HCT116 (cell line): Measurements from ENCODE around the gene SEMA5A. TPM values are rescaled to one million over a fixed set of nuclear protein-coding genes. Genes with fewer than 3 reads are reported as not detected.

Experiments
- ATAC-seq: fragments of 200-7000 bp; cut with Tn5 transposase; 2 replicates; pipeline ENCODE4 v1.9.1; 2020; ENCODE audit warnings: mild to moderate bottlenecking, moderate library complexity
- BruUV-seq: library from RNA; stranded (reverse); fragments of 400-500 nt; replicated peaks from 2 replicates; lab custom pipeline; 2021; lab: Mats Ljungman, UMichigan
- CTCF ChIA-PET: fragments of 300-600 bp; sonication (Branson Sonifier 250); formaldehyde crosslinking; loops from one replicate; lab custom pipeline; 2021; ENCODE audit warnings: antibody characterized with exemption; lab: Charles Lee
- POLR2A ChIA-PET: fragments of 300-600, 350-600 bp; sonication (Branson Sonifier 250); formaldehyde crosslinking; loops from one replicate; lab custom pipeline; 2021; ENCODE audit warnings: antibody characterized with exemption; lab: Charles Lee
- RAD21 ChIA-PET, 2 experiments: fragments of 300-600 bp; sonication (Branson Sonifier 250); formaldehyde crosslinking; loops; one replicate each; lab custom pipeline; 2023; ENCODE audit warnings: low total read pairs in 2 of 2; ENCODE audit not compliant: uncharacterized antibody in 2 of 2, unreplicated experiment in 2 of 2, low non-redundant PET in 1 of 2; lab: Charles Lee
- DNase-seq: peaks from one replicate; pipeline ENCODE4 v3.0.0-alpha.2; 2010; ENCODE audit warnings: low read depth, low spot score
- H2AFZ ChIP-seq: fragments of 200-600 bp; shearing (Covaris generic), sonication (generic); 2 replicates; pipeline ENCODE4 v1.6.1; 2017; ENCODE audit warnings: low read depth, mixed run types, mixed read lengths, antibody characterized with exemption, low read length; ENCODE audit not compliant: poor library complexity, severe bottlenecking
- H3K27ac ChIP-seq: 2 replicates; pipeline ENCODE4 v1.5.1; 2012; ENCODE audit warnings: low read depth, low read length
- H3K27me3 ChIP-seq: fragments of 200-600 bp; sonication (generic); 2 replicates; pipeline ENCODE4 v1.6.1; 2016; ENCODE audit warnings: mixed run types, low read length, mixed read lengths; ENCODE audit not compliant: insufficient read depth
- H3K36me3 ChIP-seq, 2 experiments: fragments of 200-500 bp in 1 of 2; fragments of 200-600 bp in 1 of 2; sonication (Bioruptor generic) in 1 of 2; sonication (generic) in 1 of 2; 2 replicates each; pipeline versions ENCODE4 v1.5.1 to v1.6.1; 2014 to 2016; ENCODE audit warnings: low read length in 2 of 2, inconsistent platforms in 1 of 2, mixed read lengths in 1 of 2, mixed run types in 1 of 2; ENCODE audit not compliant: insufficient read depth in 2 of 2, control insufficient read depth in 1 of 2
- H3K4me1 ChIP-seq, 2 experiments: fragments of 200-600 bp in 1 of 2; sonication (generic) in 1 of 2; 2 replicates each; pipeline versions ENCODE4 v1.5.1 to v1.6.1; 2012 to 2017; ENCODE audit warnings: low read length in 2 of 2, inconsistent platforms in 1 of 2, mild to moderate bottlenecking in 1 of 2, mixed read lengths in 1 of 2, mixed run types in 1 of 2, moderate library complexity in 1 of 2; ENCODE audit not compliant: insufficient read depth in 2 of 2, control insufficient read depth in 1 of 2
- H3K4me2 ChIP-seq: fragments of 200-600 bp; sonication (generic); 2 replicates; pipeline ENCODE4 v1.6.1; 2017; ENCODE audit warnings: mixed run types, low read length, mixed read lengths
- H3K4me3 ChIP-seq, 2 experiments: fragments of 200-600 bp in 1 of 2; sonication (generic) in 1 of 2; replicated peaks in 1 of 2; 2 replicates each; pipeline ENCODE4 v1.5.1; 2011 to 2016; ENCODE audit warnings: low read length in 2 of 2, control low read depth in 1 of 2, low read depth in 1 of 2, mild to moderate bottlenecking in 1 of 2, mixed read lengths in 1 of 2, mixed run types in 1 of 2
- H3K79me2 ChIP-seq: fragments of 200-600 bp; sonication (generic); 2 replicates; pipeline ENCODE4 v1.6.1; 2017; ENCODE audit warnings: mild to moderate bottlenecking, mixed run types, low read length, moderate library complexity, mixed read lengths; ENCODE audit not compliant: insufficient read depth
- H3K9ac ChIP-seq: fragments of 200-600 bp; sonication (generic); 2 replicates; pipeline ENCODE4 v1.6.1; 2016; ENCODE audit warnings: low read length, mixed read lengths
- H3K9me2 ChIP-seq: fragments of 200-600 bp; sonication (generic), shearing (Covaris generic); 2 replicates; pipeline ENCODE4 v1.6.1; 2017; ENCODE audit warnings: mixed run types, mild to moderate bottlenecking, moderate library complexity; ENCODE audit not compliant: insufficient read depth
- H3K9me3 ChIP-seq, 2 experiments: fragments of 200-500 bp in 1 of 2; fragments of 200-600 bp in 1 of 2; sonication (Bioruptor generic) in 1 of 2; sonication (generic) in 1 of 2; 2 replicates each; pipeline ENCODE4 v1.6.1; 2014 to 2017; ENCODE audit warnings: low read length in 2 of 2, mixed read lengths in 2 of 2, inconsistent platforms in 1 of 2, low read depth in 1 of 2, mild to moderate bottlenecking in 1 of 2, mixed run types in 1 of 2, moderate library complexity in 1 of 2; ENCODE audit not compliant: control insufficient read depth in 1 of 2, insufficient read depth in 1 of 2
- H4K20me1 ChIP-seq: fragments of 200-600 bp; sonication (generic), shearing (Covaris generic); 2 replicates; pipeline ENCODE4 v1.6.1; 2017; ENCODE audit warnings: mixed run types, mild to moderate bottlenecking, moderate library complexity; ENCODE audit not compliant: insufficient read depth
- ATF3 ChIP-seq: IDR thresholded peaks from 2 replicates; pipeline ENCODE4 v1.6.1; 2012
- CBX3 ChIP-seq: IDR thresholded peaks from 2 replicates; pipeline ENCODE4 v1.6.1; 2012; ENCODE audit warnings: low read depth
- CEBPB ChIP-seq: IDR thresholded peaks from 2 replicates; pipeline ENCODE4 v1.6.1; 2012; ENCODE audit warnings: low read depth
- EGR1 ChIP-seq: IDR thresholded peaks from 2 replicates; pipeline ENCODE4 v1.6.1; 2012; ENCODE audit warnings: low read depth
- ELF1 ChIP-seq: IDR thresholded peaks from 2 replicates; pipeline ENCODE4 v1.6.1; 2012; ENCODE audit warnings: low read depth, borderline replicate concordance
- EZH2phosphoT487 ChIP-seq: fragments of 200-600 bp; IDR thresholded peaks from 2 replicates; pipeline ENCODE4 v1.6.1; 2018; ENCODE audit warnings: antibody characterized with exemption, borderline replicate concordance
- FOSL1 ChIP-seq: IDR thresholded peaks from 2 replicates; pipeline ENCODE4 v1.6.1; 2012; ENCODE audit warnings: low read depth
- JUND ChIP-seq: IDR thresholded peaks from 2 replicates; pipeline ENCODE4 v1.6.1; 2012
- MAX ChIP-seq: IDR thresholded peaks from 2 replicates; pipeline ENCODE4 v1.6.1; 2012
- POLR2A ChIP-seq: IDR thresholded peaks from 2 replicates; pipeline ENCODE4 v1.7.0; 2011; ENCODE audit warnings: borderline replicate concordance; ENCODE audit not compliant: insufficient read depth, insufficient read length; ENCODE audit errors: extremely low read depth
- POLR2AphosphoS5 ChIP-seq: IDR thresholded peaks from 2 replicates; pipeline ENCODE4 v1.6.1; 2011; ENCODE audit warnings: mild to moderate bottlenecking, low read depth, low read length, moderate library complexity
- RAD21 ChIP-seq: IDR thresholded peaks from 2 replicates; pipeline ENCODE4 v1.6.1; 2012; ENCODE audit warnings: low read depth, mild to moderate bottlenecking
- REST ChIP-seq: IDR thresholded peaks from 2 replicates; pipeline ENCODE4 v1.6.1; 2012; ENCODE audit warnings: low read depth
- SIN3A ChIP-seq: IDR thresholded peaks from 2 replicates; pipeline ENCODE4 v1.6.1; 2012; ENCODE audit warnings: low read depth
- SP1 ChIP-seq: IDR thresholded peaks from 2 replicates; pipeline ENCODE4 v1.6.1; 2012; ENCODE audit warnings: low read depth
- TCF7L2 ChIP-seq: IDR thresholded peaks from 2 replicates; pipeline ENCODE4 v1.7.0; 2011; ENCODE audit warnings: borderline replicate concordance, inconsistent platforms; ENCODE audit not compliant: insufficient read depth, insufficient read length; ENCODE audit errors: extremely low read depth
- YY1 ChIP-seq: IDR thresholded peaks from 2 replicates; pipeline ENCODE4 v1.6.1; 2011; ENCODE audit warnings: low read length, low read depth, moderate library complexity, mild to moderate bottlenecking; ENCODE audit not compliant: insufficient replicate concordance; ENCODE audit errors: extremely low read depth
- ZBTB33 ChIP-seq: IDR thresholded peaks from 2 replicates; pipeline ENCODE4 v1.6.1; 2011; ENCODE audit warnings: mild to moderate bottlenecking, low read length, moderate library complexity; ENCODE audit not compliant: insufficient replicate concordance; ENCODE audit errors: extremely low read depth
- ZFX ChIP-seq: fragments of 450-650 bp; IDR thresholded peaks from 2 replicates; pipeline ENCODE4 v1.6.1; 2017
- ZNF274 ChIP-seq: fragments of 200-500 bp; sonication (Bioruptor generic); IDR thresholded peaks from 2 replicates; pipeline ENCODE4 v1.6.1; 2014; ENCODE audit warnings: mild to moderate bottlenecking, low read depth, low read length, inconsistent platforms
- intact Hi-C: fragments of 100-400 bp; cut with micrococcal nuclease; formaldehyde crosslinking; loops from 2 replicates; pipeline ENCODE4 v1.10.0; 2022
- total RNA-seq: library from RNA; stranded (reverse); gene quantifications from one replicate; pipeline ENCODE4 v1.2.1, GENCODE V29; 2021; ENCODE audit not compliant: unreplicated experiment

The SEMA5A gene
- total RNA-seq, 1 experiment from 2014 or later = 0.02 TPM

GRCh38 chr5:9283473-9283872 is 262.4 kb downstream of the SEMA5A start (continued):
- TF ChIP-seq SIN3A = no peak

GRCh38 chr5:9283021-9283420 is 262.9 kb downstream of the SEMA5A start:
- no peaks in the 10 kb centered on the region for H3K36me3 ChIP-seq
- no peaks in the 10 kb centered on the region for H3K9me2 ChIP-seq
- no peak overlapping the region for H3K9ac ChIP-seq
- ChIA-PET CTCF (no interaction called here), POLR2A (no interaction called here), RAD21 (no interaction called here)
- ATAC-seq = no peak
- intact Hi-C loops = no loop called here
- no peaks in the 10 kb centered on the region for H4K20me1 ChIP-seq
- H3K79me2 ChIP-seq = no peaks in the 10 kb centered on the region
- no peak overlapping the region for H3K4me2 ChIP-seq
- no peaks in the 10 kb centered on the region for H3K4me1 ChIP-seq
- H3K9me3 ChIP-seq = peaks cover 4 to 22% of the 10 kb centered on the region in 2 experiments; a peak in 2 of 4 replicates
- TF ChIP-seq MAX = no peak
- no peak for TF ChIP-seq YY1
- TF ChIP-seq TCF7L2 = no peak
- no peak for TF ChIP-seq ZNF274
- no peak for TF ChIP-seq EGR1
- TF ChIP-seq ZBTB33 = no peak
- no peak for TF ChIP-seq EZH2phosphoT487
- no peak for TF ChIP-seq FOSL1
- no peak for TF ChIP-seq JUND
- TF ChIP-seq POLR2AphosphoS5 = no peak
- TF ChIP-seq CBX3 = no peak
- TF ChIP-seq ATF3 = no peak
- TF ChIP-seq ZFX = no peak
- TF ChIP-seq RAD21 = no peak
- TF ChIP-seq REST = no peak
- no peak for TF ChIP-seq CEBPB
- TF ChIP-seq SP1 = no peak
- no peak for TF ChIP-seq ELF1
- TF ChIP-seq POLR2A = no peak
- TF ChIP-seq, all 23 proteins: peak for 0
- Histone ChIP-seq H3K27me3 (no peaks in the 10 kb centered on the region), H2AFZ (no peak overlapping the region), H3K4me3 (no peak overlapping the region), H3K27ac (no peak overlapping the region)
- no TSS peak for BruUV-seq
- no peak for DNase-seq
